ENCODE results near the gene RNF38.
"Not testable (repeated sequence)": the region's sequence is repeated elsewhere in the genome, so short reads cannot be mapped to it uniquely, and the experiment has no call there.

Gene RNF38

DNA sequence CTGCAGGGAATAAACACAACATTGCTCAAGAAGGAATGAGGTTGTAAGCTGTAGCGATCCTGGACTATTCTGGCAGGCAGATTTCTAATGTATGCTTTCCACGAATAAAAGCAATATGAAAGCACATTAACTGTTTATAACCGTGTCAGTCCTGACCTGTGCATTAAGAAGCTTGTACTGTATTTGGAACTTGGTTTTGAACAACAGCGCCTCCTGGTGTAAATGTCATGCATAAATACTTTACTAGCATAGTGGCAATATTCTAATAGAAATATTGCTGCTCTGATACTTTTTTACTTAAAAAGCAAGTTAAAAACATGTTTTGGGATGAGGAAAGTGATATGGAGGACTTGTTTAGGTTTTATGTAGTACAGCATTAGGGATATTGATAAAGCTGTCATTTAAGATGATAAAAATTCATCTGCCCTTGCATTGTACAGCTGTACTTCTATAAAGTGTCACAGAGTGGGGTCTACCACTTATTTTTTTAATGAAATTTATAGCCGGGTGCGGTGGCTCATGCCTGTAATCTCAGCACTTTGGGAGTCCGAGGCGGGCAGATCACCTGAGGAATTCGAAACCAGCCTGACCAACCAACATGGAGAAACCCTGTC, 71.2 kb downstream of the RNF38 start:
- peak; percentile 67 for DNase-seq

DNA sequence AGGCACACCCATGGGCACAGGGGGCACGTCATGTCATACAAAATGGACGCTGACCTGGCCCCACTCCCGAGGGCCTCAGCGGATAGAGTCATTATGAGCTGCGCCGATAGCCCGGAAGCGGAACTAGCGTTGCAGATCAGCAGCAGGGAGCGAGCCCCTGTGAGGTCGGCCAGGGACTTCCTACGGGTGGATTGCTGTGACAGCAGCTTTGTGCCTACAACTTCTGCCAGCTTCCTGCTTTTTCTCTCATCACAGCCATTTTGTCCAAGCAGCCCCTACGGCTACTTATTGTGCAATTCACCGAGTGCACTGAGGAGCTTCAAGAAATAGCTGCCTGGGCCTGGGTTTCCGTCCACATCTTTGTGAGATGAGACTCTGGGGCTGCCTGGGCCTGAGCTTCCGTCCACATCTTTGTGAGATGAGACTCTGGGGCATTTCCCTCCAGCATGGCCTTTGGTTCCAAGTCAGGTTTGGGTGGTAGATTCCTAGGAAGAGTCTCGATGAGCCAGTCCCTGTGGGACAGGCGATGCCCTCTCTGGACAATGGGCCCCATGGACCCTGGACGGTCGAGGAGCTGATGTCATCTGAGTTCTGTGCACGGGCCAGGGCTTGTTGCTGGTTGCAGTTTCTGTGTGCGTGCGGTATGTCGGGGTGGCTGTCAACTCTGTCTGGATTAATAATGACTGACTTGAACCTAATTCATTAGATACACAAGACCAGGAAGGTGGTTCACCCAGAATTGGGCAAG, 74.8 kb downstream of the RNF38 start:
- peak; percentile 26 for DNase-seq

DNA sequence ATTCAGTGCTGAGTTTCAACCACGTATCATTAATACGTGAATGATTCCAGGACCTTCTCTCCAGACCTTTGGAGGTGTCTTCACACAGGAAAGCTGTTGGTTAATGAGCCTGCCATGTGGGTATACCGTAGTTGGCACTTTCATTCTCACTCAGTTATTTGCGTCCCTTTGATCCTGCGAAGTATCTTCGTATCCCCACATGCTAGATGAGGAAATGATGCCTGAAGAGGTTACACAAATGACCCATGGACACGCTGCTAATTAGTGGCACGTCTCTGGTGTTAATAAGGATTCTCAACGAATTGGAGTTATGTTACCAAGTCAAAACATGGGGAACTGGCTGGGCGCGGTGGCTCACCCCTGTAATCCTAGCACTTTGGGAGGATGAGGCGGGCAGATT, 76.1 kb downstream of the RNF38 start:
- no peak for DNase-seq

DNA sequence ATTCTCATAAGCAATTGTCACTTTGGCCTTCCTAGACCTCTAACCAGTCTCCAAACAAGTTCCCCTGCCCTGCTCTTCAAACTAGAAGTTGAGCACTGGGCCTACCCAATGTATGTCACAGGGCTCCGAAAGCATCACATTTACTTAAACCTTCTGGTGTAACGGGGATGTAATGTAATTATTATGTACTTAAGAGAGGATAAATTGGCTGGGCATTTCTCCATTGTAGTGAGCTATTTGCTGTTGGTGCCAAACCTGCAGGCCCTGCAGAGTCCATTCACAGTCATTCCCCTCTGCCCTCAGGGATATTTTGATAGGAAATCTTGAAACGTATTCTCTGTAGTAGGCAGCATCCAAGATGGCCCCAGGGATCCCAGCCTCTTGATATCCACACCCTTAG, 77.6 kb downstream of the RNF38 start:
- DNase-seq: no peak

DNA sequence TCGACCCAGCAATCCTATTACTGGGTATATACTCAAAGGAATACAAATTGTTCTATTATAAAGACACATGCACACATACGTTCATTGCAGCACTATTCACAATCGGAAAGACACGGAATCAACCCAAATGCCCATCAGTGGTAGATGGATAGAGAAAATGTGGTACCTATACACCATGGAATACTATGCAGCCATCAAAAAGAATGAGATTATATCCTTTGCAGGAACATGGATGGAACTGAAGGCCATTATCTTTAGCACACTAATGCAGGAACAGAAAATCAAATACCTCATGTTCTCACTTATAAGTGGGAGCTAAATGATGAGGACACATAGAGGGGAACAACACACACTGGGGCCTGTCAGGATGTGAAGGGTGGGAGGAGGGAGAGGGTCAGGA, 78.2 kb downstream of the RNF38 start:
- DNase-seq: not testable (repeated sequence)

DNA sequence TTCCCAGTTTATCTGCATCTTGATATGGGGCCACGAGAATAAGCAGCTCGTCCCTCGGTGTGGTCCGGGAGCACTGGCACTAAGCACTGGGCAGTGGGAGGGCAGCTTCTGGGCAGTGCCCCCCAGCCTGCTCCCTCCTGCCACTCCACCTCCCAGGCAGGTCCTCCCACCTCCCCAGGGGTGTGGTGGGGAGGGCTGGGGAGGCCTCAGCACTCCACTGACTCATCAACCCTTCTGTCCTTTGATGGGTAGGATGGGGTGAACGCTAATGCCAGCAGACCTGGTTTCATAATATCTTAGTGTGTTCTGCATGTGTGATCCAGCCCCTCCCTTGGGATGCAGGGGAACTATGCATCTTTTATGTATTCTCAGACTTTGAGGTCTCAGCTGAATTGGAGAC, 79.6 kb downstream of the RNF38 start:
- DNase-seq: no peak

DNA sequence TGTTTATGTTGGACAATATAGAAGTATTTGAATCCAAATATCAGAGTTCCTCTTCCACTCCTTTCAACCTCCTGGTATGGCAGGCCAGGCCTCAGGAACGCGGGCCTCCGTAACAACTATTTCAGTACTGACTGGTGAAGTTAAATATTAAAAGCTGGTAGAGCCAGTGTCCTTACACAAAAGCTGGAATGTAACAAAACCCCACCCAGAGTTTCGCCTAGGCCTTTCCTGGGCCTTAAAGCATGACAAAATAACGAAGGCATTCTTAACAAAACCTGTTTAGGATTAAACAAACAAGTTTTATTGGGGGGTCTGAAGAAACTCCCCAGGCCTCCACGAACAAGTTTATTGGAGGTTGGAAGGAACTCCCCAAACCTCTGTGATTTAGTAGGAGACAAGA, 80.3 kb downstream of the RNF38 start:
- DNase-seq: no peak

DNA sequence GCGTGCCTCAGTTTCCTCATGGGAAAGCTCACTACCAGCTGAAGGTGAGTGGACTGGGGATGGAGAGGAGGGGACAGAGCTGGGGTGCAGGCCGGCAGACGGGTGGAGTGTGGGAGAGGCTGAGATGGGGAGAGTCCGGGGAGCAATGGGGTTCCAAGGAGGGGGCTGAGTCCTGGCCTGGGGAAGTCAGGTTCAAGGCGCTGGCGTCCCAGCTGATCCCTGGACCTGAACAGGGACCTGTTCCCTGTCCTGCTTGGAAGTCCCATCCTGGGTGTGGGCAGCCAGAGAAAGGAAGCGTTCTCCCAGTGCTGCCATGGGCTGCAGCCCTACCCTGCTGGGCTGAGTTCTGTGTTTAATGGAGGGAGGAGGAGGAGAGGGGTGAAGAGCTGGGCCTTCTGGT, 80.9 kb downstream of the RNF38 start:
- DNase-seq: no peak

DNA sequence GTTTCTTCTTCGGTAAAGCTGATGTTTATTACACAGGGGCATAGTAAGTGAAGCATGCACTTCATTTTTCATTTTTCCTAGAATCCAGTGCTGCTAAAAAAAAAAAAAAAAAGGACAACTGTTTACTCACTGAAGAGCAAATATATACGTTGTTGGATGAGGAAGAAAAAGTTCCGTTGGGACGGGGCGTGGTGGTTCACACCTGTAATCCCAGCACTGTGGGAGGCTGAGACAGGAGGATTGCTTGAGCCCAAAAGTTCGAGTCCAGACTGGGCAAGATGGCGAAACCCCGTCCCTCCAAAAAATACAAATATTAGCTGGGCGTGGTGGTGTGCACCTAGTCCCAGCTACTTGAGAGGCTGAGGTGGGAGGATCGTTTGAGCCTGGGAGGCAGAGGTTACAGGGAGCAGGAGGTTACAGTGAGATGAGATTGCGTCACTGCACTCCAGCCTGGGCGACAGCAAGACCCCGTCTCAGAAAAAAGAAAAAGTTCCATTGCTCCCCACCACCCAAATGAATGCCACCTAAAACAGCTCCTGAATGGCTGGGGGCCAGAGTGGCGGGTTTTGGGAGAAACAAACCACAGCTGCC, 81.8 kb downstream of the RNF38 start:
- no peak for DNase-seq

DNA sequence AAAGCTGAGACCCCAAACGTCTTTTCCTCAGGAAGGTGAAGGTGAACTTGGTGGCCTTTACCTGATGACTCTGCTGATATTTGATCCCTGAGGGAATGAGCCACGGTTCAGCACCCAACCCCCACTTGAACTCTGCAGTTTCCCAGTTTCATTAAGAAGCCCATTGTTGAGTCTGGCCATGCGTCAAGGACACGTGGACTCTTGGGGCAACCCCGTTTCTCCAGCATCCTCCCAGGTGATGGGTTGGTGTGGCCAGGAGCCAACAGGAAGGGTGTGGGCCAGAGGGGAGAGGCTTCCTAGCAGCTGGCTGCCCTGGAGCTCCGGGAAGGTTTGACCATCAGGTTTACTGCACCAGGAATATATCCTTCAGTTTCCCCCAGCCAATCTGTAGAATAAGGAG, 82.3 kb downstream of the RNF38 start:
- DNase-seq: no peak

DNA sequence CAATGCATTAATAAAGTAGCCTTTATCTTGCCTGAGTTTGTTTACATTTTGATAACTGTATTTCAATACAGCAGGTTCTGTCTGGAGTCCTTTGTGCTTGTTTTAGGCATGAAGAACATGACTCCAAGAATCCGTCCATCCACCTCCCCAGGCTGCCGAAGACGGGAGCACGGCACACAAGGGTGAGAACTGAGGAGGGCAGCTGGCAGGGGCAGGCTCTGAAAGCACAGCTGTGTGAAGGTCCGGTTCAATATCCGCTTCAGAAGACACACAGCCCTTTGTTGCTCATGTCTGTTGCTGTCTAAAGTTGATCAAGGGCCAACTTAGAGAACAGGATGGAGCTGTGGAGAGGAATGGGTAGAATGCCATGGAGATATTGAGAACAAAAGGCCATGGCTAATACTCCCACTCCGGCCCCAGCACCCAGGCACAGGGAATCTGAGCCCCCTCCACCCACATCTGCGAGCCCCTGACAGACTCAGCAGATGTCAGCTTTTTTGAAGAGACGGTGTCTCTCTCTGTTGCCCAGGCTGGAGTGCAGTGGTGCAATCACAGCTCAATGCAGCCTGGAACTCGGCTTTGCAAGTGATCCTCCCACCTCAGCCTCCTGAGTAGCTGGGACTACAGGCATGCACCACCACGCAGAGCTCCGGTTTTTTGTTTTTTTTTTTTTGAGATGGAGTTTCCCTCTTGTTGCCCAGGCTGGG, 83.3 kb downstream of the RNF38 start:
- no peak for DNase-seq

DNA sequence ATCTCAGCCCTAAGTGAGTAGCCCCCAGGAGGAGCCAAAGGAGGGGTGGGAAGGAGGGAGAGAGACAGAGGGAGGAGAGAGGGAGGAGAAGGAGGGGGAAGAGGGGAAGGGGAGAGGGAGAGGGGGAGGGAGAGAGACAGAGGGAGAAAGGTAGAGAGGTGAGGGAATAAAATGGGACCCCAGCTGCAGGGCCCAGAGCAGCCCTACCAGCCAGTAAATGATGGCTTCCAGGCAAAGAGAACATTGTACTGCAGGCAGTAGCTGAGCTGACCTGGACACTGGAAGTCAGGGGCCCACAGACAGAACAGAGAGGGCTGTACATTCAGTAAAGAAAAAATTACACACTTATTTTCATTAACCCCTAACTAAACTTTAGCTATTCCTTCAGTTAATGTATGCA, 84.0 kb downstream of the RNF38 start:
- no peak for DNase-seq

DNA sequence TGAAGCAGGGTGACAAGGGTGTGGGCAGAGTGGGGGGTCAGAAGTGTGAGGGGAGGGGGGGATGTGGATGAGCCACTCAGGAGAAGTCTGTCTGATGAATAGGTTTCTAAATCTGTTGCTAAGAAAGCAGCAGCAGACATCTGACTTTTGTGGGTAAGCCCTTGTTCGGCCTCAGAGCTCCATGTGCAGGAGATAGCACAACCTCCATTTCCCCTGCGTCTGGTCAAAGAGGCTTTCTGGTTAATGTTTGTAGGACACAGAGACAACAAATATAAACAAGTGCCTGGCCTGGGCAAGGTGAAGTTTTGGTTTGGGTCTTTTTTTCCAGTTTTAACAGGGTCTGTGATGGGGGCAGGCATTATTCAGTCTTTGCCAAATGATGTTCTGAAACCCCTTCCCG, 84.8 kb downstream of the RNF38 start:
- DNase-seq: no peak

DNA sequence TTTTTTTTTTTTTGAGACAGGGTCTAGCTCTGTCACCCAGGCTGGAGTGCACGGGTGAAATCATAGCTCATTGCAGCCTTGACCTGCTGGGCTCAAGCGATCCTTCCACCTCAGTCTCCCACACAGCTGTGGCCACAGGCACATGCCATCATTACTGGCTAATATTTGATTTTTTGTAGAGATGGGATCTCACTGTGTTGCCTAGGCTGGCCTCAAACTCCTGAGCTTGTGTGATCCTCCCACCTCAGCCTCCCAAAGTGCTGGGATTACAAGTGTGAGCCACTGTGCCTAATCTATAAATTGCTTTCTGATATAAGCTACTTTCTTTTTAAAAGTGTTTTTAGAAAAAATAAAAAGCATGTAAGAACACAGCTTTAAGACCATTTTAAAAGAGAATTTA, 85.3 kb downstream of the RNF38 start:
- no peak for DNase-seq

DNA sequence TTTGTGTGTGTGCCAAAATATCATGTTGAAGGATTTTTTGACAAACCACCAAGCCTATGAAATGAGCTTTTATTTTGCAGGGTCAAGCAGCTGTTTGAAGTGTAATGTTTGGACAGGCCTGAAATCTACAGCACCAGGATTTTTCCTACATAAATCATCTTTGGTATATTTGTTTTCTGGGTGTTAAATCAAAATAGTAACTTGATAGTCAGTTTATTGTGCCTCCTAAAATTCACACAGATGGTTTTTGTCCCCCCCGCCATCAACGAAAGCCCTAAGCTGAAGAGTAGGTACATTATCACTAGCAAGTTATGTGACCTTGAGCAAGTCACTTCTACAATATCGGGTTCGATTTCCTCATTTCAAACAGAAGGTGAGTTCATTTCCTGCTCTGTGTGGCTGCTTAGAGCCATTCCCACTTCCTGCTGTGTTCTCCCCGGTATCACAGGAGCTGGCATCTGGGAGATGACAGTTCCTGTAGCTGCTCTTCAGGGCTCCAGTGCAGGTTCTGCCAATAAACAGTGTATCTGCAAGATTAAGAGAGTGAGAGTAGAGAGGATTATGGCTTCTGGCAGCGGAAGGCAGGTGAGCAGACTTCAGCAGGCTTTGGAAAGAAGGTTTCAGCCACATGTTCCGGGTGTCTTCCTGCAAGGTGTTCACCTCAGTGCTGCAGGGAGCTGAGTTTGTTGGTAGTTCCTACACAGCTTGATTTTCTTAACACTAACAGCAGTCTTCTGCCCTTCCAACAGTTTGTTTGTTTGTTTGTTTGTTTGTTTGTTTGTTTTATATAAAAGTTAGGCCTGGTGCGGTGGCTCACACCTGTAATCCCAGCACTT, 93.4 kb downstream of the RNF38 start:
- DNase-seq: no peak

DNA sequence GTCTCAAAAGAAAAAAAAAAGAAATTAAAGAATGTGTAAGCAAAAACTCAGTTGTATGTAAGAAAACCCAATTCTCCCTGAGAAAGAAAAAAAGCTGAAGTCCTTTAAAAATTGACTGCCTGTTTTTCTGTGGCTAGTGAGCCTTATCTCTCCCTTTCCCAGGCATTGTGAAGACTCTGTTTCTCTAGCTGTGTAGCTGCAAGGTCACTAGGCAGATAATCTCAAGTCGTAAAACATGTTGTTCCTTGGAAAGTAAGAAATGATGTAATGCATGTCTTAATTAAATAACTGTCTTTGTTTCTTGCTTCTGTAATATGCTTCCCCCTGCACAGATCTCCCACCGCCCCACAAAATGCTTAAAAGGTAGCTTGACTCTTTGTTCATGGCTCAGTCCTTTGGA, 95.7 kb downstream of the RNF38 start:
- not testable (repeated sequence) for DNase-seq

DNA sequence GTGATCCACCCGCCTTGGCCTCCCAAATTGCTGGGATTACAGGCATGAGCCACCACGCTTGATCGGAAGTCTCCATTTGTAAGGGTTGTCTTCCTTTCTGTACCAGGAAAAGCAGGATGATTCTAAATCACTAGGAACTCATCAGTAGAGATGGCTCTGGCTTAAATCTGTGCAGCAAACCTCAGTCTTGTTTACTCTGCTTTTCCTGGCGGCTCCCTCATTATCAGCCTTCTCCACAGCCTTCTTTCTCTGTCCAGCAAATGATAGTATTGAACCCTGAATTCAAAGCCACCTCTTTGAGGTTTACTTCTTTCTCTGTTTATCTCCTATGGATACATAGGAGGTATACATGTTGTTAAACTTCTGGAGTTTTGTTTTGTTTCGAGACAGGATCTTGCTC, 98.8 kb downstream of the RNF38 start:
- DNase-seq: no peak

DNA sequence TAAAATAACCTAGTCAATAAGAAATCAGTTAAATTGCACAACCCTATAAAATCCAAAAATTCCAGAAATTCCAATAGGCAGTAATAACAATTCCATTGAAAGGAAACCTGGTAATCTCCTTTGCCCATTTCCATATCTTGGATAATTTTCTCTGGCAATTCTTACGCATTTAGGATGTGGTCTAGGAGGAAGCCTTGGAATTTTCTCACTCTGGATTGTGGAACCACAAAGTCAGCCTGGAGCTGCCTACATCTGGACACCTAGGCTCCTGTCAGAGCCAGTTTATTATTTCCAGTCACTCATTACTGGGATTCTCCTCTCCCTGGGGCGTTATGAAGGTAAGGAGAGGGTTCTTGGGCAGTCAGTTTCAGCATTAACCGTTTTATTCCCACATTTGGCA, 101.5 kb downstream of the RNF38 start:
- no peak for DNase-seq

DNA sequence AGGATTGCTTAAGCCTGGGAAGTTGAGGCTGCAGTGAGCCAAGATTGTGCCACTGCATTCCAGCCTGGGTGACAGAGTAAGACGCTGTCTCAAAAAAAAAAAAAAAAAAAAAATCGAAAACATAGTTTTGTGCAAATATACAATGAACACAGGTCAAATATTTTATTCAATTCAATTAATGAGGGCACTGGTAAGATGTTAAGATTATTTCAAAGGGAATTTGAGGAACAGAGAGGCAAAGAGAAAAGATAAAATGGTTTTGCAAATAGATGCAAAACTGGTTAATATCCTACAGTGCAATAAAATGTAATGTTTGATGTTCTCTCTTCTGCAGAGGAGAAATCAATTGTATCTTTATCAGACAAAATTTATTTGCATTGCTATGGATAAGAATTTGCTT, 102.3 kb downstream of the RNF38 start:
- no peak for DNase-seq

DNA sequence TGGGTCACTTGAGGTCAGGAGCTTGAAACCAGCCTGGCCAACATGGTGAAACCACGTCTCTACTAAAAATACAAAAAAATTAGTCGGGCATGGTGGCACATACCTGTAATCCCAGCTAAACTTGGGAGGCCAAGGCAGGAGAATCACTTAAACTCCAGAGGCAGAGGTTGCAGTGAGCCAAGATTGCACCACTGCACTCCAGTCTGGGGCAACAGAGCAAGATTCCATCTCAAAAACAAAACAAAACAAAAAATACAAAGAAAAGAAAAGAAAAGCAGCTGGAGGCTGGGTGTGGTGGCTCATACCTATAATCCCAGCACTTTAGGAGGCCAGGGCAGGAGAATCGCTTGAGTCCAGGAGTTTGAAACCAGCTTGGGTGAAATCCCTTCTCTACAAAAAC, 105.1 kb downstream of the RNF38 start:
- not testable (repeated sequence) for DNase-seq

DNA sequence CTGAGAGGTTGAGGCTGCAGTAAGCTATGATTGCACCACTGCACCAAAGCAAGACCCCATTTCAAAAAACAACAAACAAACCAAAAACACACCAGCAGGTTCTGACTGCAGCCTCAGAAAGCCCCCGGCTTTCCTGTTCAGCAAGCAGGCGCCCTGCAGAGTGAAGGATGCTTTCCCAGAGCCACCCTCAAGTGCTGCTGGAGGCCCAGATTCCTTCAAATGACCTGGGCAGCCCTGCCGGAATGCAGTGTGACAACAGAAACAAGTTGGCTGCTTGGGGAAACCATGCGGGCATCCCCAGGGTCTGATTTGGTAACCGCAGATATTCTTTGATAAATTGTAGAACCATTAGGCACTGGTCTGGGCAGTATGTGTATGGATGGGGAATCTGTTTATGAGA, 106.2 kb downstream of the RNF38 start:
- DNase-seq: no peak

DNA sequence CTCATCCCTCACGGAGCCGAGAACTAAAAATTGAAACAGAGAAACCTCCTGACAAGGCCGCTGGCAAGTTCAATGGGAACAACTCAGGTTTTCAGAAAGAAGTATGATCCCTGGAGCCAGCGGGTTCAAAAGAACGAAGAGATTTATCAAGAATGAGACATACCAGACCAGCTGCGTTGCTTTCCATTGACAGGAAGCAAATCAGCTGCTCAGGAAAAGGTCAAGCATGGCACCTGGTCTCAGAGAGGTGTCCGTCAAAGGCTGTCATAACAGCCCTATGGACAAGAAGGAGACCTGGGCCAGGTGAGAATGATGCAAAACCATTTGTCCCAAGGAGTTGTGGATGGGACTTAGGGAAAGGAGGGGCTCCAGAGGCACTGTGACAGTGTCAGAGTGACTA, 106.9 kb downstream of the RNF38 start:
- no peak for DNase-seq

DNA sequence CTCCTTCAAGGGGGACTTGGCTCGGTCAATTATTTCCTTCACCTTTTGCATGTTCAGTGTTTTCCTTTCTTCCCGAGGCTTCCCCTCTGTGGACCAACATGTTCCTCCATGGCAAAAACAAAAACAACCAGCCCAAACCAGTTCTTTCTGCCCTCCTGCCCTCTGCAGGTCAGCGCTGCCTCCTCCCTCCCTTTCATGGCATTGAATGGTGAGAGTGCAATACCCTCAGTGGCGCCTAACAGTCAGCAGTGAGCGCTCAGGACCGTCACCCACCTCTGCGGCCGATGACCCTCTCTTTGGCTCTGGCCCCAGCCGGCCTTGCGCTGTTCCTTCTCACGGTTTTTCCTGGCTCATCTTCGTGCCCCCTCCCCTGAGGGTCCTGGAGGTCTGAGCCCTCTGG, 107.4 kb downstream of the RNF38 start:
- no peak for DNase-seq

All from inflammatory macrophage treated with lipopolysaccharide for 4 hours (primary cell).